GM23338 (cell line): ENCODE results near the gene EIF2D.

Source experiments
- EZH2 ChIP-seq: fragments of 200-600 bp; sonication (generic); IDR thresholded peaks from one replicate; pipeline ENCODE4 v1.8.0; 2017; ENCODE audit warnings: antibody characterized with exemption, mild to moderate bottlenecking, low read depth; ENCODE audit not compliant: unreplicated experiment
- POLR2AphosphoS5 ChIP-seq: IDR thresholded peaks from 2 replicates; pipeline ENCODE4 v1.6.1; 2016; ENCODE audit warnings: antibody characterized with exemption, low read depth
- REST ChIP-seq: IDR thresholded peaks from one replicate; pipeline ENCODE4 v1.6.1; 2018; ENCODE audit warnings: antibody characterized with exemption; ENCODE audit not compliant: unreplicated experiment
- TF ChIP-seq, protein P1 (sequence below), 2 experiments: fragments of 200-600 bp in 1 of 2; sonication (generic) in 1 of 2; conservative IDR thresholded peaks; 2 replicates each; pipeline versions ENCODE4 v1.5.1 to v1.6.1; 2016 to 2017; ENCODE audit warnings: antibody characterized with exemption in 2 of 2, low read depth in 2 of 2, mild to moderate bottlenecking in 2 of 2, moderate library complexity in 1 of 2
- TF ChIP-seq, protein P2 (sequence below): IDR thresholded peaks from 2 replicates; pipeline ENCODE4 v1.6.1; 2016; ENCODE audit warnings: antibody characterized with exemption

GRCh38 chr1:206596319-206596666 is 16.0 kb downstream of the EIF2D start:
- TF ChIP-seq, protein P1, sequence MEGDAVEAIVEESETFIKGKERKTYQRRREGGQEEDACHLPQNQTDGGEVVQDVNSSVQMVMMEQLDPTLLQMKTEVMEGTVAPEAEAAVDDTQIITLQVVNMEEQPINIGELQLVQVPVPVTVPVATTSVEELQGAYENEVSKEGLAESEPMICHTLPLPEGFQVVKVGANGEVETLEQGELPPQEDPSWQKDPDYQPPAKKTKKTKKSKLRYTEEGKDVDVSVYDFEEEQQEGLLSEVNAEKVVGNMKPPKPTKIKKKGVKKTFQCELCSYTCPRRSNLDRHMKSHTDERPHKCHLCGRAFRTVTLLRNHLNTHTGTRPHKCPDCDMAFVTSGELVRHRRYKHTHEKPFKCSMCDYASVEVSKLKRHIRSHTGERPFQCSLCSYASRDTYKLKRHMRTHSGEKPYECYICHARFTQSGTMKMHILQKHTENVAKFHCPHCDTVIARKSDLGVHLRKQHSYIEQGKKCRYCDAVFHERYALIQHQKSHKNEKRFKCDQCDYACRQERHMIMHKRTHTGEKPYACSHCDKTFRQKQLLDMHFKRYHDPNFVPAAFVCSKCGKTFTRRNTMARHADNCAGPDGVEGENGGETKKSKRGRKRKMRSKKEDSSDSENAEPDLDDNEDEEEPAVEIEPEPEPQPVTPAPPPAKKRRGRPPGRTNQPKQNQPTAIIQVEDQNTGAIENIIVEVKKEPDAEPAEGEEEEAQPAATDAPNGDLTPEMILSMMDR (conservative IDR thresholded peaks at IDR 0.05; ENCODE audit: low read depth in 2 of 2), result no peak
- TF ChIP-seq EZH2 (no peak), POLR2AphosphoS5 (no peak), REST (no peak)
- TF ChIP-seq, protein P2, sequence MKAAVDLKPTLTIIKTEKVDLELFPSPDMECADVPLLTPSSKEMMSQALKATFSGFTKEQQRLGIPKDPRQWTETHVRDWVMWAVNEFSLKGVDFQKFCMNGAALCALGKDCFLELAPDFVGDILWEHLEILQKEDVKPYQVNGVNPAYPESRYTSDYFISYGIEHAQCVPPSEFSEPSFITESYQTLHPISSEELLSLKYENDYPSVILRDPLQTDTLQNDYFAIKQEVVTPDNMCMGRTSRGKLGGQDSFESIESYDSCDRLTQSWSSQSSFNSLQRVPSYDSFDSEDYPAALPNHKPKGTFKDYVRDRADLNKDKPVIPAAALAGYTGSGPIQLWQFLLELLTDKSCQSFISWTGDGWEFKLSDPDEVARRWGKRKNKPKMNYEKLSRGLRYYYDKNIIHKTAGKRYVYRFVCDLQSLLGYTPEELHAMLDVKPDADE, result no peak
